Natural killer cell (primary cell): ENCODE measurements around the gene FAM53B. TPM values are rescaled to one million over a fixed set of nuclear protein-coding genes. Genes with fewer than 3 reads are reported as not detected.

ENCODE experiments used
- ATAC-seq, 3 donors: fragments of 150-1000 bp in 2 of 3; fragments of 200-7000 bp in 1 of 3; cut with Tn5 transposase; 1 replicate in 1 of 3; 2 replicates in 2 of 3; pipeline ENCODE4 v1.10.0; 2021; ENCODE audit warnings: mild to moderate bottlenecking in 2 of 3, moderate library complexity in 2 of 3
- DNase-seq, 2 donors: peaks; one replicate each; pipeline versions ENCODE4 v3.0.0 to v3.0.0-alpha.2; 2013 to 2021; ENCODE audit warnings: mixed read lengths in 1 of 2
- H3K27ac ChIP-seq: one replicate; pipeline ENCODE4 v1.5.1; 2013; ENCODE audit warnings: mild to moderate bottlenecking, low read length
- H3K27me3 ChIP-seq: one replicate; pipeline ENCODE4 v1.6.1; 2013; ENCODE audit warnings: low read length; ENCODE audit not compliant: control insufficient read depth, insufficient read depth
- H3K36me3 ChIP-seq: one replicate; pipeline ENCODE4 v1.6.1; 2013; ENCODE audit warnings: low read length; ENCODE audit not compliant: control insufficient read depth, insufficient read depth
- H3K4me1 ChIP-seq: one replicate; pipeline ENCODE4 v1.6.1; 2013; ENCODE audit warnings: low read length; ENCODE audit not compliant: control insufficient read depth, insufficient read depth
- H3K4me3 ChIP-seq: one replicate; pipeline ENCODE4 v1.5.1; 2013; ENCODE audit warnings: low read length
- H3K9me3 ChIP-seq: one replicate; pipeline ENCODE4 v1.6.1; 2013; ENCODE audit warnings: low read length; ENCODE audit not compliant: control insufficient read depth, insufficient read depth
- H3K27ac Mint-ChIP-seq, 2 donors: one replicate each; pipeline ENCODE4 v1.8.0; 2022; ENCODE audit warnings: mild to moderate bottlenecking in 2 of 2, mixed read lengths in 2 of 2, moderate library complexity in 1 of 2
- H3K27me3 Mint-ChIP-seq, 2 donors: one replicate each; pipeline ENCODE4 v1.8.0; 2022; ENCODE audit warnings: low read depth in 2 of 2, mixed read lengths in 2 of 2
- H3K36me3 Mint-ChIP-seq: one replicate; pipeline ENCODE4 v1.8.0; 2022; ENCODE audit warnings: mixed read lengths
- H3K4me1 Mint-ChIP-seq, 2 donors: one replicate each; pipeline ENCODE4 v1.8.0; 2022; ENCODE audit warnings: mixed read lengths in 2 of 2
- H3K4me3 Mint-ChIP-seq: one replicate; pipeline ENCODE4 v1.8.0; 2022; ENCODE audit warnings: mild to moderate bottlenecking, moderate library complexity, mixed read lengths
- H3K9me3 Mint-ChIP-seq, 2 donors: one replicate each; pipeline ENCODE4 v1.8.0; 2022; ENCODE audit warnings: mixed read lengths in 2 of 2
- CTCF ChIP-seq: fragments of 200-600 bp; IDR thresholded peaks from one replicate; pipeline ENCODE4 v1.8.0; 2022; ENCODE audit warnings: antibody characterized with exemption
- WGBS: methylation state at CpG from one replicate; pipeline ENCODE4 v1.1.7; 2013; ENCODE audit warnings: missing lambda C conversion rate; ENCODE audit not compliant: insufficient coverage; 5-methylcytosine and 5-hydroxymethylcytosine counted together
- intact Hi-C: fragments of 100-400 bp; cut with micrococcal nuclease; formaldehyde crosslinking; loops from one replicate; pipeline ENCODE4 v1.14.2; 2022
- total RNA-seq, 4 donors: library from RNA; stranded (reverse); fragments of 120-200 nt in 1 of 4; gene quantifications; one replicate each; pipeline versions ENCODE4 v1.2.3 to v1.2.4, GENCODE V29; 2013 to 2022

The FAM53B gene
- total RNA-seq, 3 donors from 2014 or later (not counting 1 experiment from before 2014, with no cell fraction given) = 77.4 to 172 (median 121) TPM

GRCh38 chr10:124646483-124647352, 97.5 kb downstream of the FAM53B start:
- WGBS = 90% methylated on average over 19 of the region's 19 CpGs
- no peak overlapping the region for H3K4me3 ChIP-seq
- H3K27ac ChIP-seq = peak overlapping the region; percentile 84
- H3K9me3 ChIP-seq = no peaks in the 10 kb centered on the region
- no peaks in the 10 kb centered on the region for H3K36me3 ChIP-seq
- peak overlapping the region; percentile 97 to 99 for H3K27ac Mint-ChIP-seq
- H3K4me3 Mint-ChIP-seq = peak overlapping the region; percentile 77
- no peak for ATAC-seq
- no peaks in the 10 kb centered on the region for H3K9me3 Mint-ChIP-seq
- no peaks in the 10 kb centered on the region for H3K27me3 ChIP-seq
- intact Hi-C loops = no loop called here
- no peak for DNase-seq
- peaks cover 70 to 94% of the 10 kb centered on the region in 2 donors for H3K4me1 Mint-ChIP-seq
- no peak for TF ChIP-seq CTCF
- H3K27me3 Mint-ChIP-seq = no peaks in the 10 kb centered on the region
- H3K36me3 Mint-ChIP-seq = no peaks in the 10 kb centered on the region
- peaks cover 99% of the 10 kb centered on the region for H3K4me1 ChIP-seq

GRCh38 chr10:124645467-124646095, 98.6 kb downstream of the FAM53B start:
- Histone ChIP-seq H3K4me3 (no peak overlapping the region), H3K36me3 (no peaks in the 10 kb centered on the region), H3K4me1 (peaks cover 99% of the 10 kb centered on the region), H3K9me3 (no peaks in the 10 kb centered on the region), H3K27me3 (no peaks in the 10 kb centered on the region), H3K27ac (no peak overlapping the region)
- intact Hi-C loops = no loop called here
- H3K27ac Mint-ChIP-seq = peak overlapping the region; percentile 97 to 99
- no peaks in the 10 kb centered on the region for H3K9me3 Mint-ChIP-seq
- ATAC-seq = no peak
- H3K36me3 Mint-ChIP-seq = no peaks in the 10 kb centered on the region
- no peaks in the 10 kb centered on the region for H3K27me3 Mint-ChIP-seq
- H3K4me3 Mint-ChIP-seq = no peak overlapping the region
- 97% methylated on average over 13 of the region's 13 CpGs for WGBS
- peaks cover 77 to 94% of the 10 kb centered on the region in 2 donors for H3K4me1 Mint-ChIP-seq
- DNase-seq = no peak
- TF ChIP-seq CTCF = no peak

- peak overlapping the region in 1 of 2 donors; percentile 99 for H3K27ac Mint-ChIP-seq
- no peak overlapping the region for H3K4me3 Mint-ChIP-seq
- peaks cover 99% of the 10 kb centered on the region for H3K4me1 ChIP-seq
- H3K4me1 Mint-ChIP-seq = peaks cover 75 to 94% of the 10 kb centered on the region in 2 donors
- H3K27ac ChIP-seq = no peak overlapping the region
- no peak for TF ChIP-seq CTCF
- no peak overlapping the region for H3K4me3 ChIP-seq
- intact Hi-C loops = no loop called here
- DNase-seq (peak in 1 of 2 donors; percentile 37), ATAC-seq (no peak)
- H3K9me3 Mint-ChIP-seq = no peaks in the 10 kb centered on the region
- no peaks in the 10 kb centered on the region for H3K36me3 ChIP-seq
- H3K27me3 ChIP-seq = no peaks in the 10 kb centered on the region
- H3K36me3 Mint-ChIP-seq = no peaks in the 10 kb centered on the region
- H3K27me3 Mint-ChIP-seq = no peaks in the 10 kb centered on the region
- WGBS = 83% methylated on average over 10 of the region's 10 CpGs
- H3K9me3 ChIP-seq = no peaks in the 10 kb centered on the region
Observed at GRCh38 chr10:124644771-124645415, 99.3 kb downstream of the FAM53B start.
